Measurements from ENCODE around the gene XAGE1B. TPM values are rescaled to one million over a fixed set of nuclear protein-coding genes. Genes with fewer than 3 reads are reported as not detected.
"Not testable (repeated sequence)": the region's sequence is repeated elsewhere in the genome, so short reads cannot be mapped to it uniquely, and the experiment has no call there.

The XAGE1B gene
- total RNA-seq, 1 donor from 2014 or later: not detected

GRCh38 chrX:52544147-52544840 is 27.4 kb upstream of the XAGE1B start:
- no peaks in the 10 kb centered on the region for H3K36me3 Mint-ChIP-seq (ENCODE audit: low read depth)
- no peak overlapping the region for H3K4me3 Mint-ChIP-seq (ENCODE audit: unreplicated experiment)
- TF ChIP-seq CTCF (IDR thresholded peaks at IDR 0.05): no peak
- no peaks in the 10 kb centered on the region for H3K27me3 Mint-ChIP-seq (ENCODE audit: low read depth)
- H3K4me1 Mint-ChIP-seq (ENCODE audit: low read depth): no peaks in the 10 kb centered on the region
- no peaks in the 10 kb centered on the region for H3K9me3 Mint-ChIP-seq (ENCODE audit: low read depth)
- H3K27ac Mint-ChIP-seq (ENCODE audit: unreplicated experiment): no peak overlapping the region
- no peak for DNase-seq (ENCODE audit: low spot score)

GRCh38 chrX:52542311-52542710 is 25.4 kb upstream of the XAGE1B start:
- Mint-ChIP-seq H3K36me3 (ENCODE audit: low read depth) (no peaks in the 10 kb centered on the region), H3K27me3 (ENCODE audit: low read depth) (no peaks in the 10 kb centered on the region), H3K4me3 (ENCODE audit: unreplicated experiment) (no peak overlapping the region), H3K9me3 (ENCODE audit: low read depth) (no peaks in the 10 kb centered on the region), H3K27ac (ENCODE audit: unreplicated experiment) (no peak overlapping the region), H3K4me1 (ENCODE audit: low read depth) (no peaks in the 10 kb centered on the region)
- no peak for DNase-seq (ENCODE audit: low spot score)
- TF ChIP-seq CTCF (IDR thresholded peaks at IDR 0.05): no peak

- H3K27ac Mint-ChIP-seq (ENCODE audit: unreplicated experiment); H3K4me3 Mint-ChIP-seq (ENCODE audit: unreplicated experiment); H3K36me3 Mint-ChIP-seq (ENCODE audit: low read depth); DNase-seq (ENCODE audit: low spot score); H3K9me3 Mint-ChIP-seq (ENCODE audit: low read depth); H3K4me1 Mint-ChIP-seq (ENCODE audit: low read depth); H3K27me3 Mint-ChIP-seq (ENCODE audit: low read depth): not testable (repeated sequence)
Observed at GRCh38 chrX:52541051-52541450, 24.2 kb upstream of the XAGE1B start.

GRCh38 chrX:52516110-52516986 is 515 bp downstream of the XAGE1B start:
- DNase-seq (ENCODE audit: low spot score); H3K36me3 Mint-ChIP-seq (ENCODE audit: low read depth); H3K27ac Mint-ChIP-seq (ENCODE audit: unreplicated experiment); H3K9me3 Mint-ChIP-seq (ENCODE audit: low read depth); H3K4me1 Mint-ChIP-seq (ENCODE audit: low read depth); H3K27me3 Mint-ChIP-seq (ENCODE audit: low read depth); H3K4me3 Mint-ChIP-seq (ENCODE audit: unreplicated experiment): not testable (repeated sequence)

- peaks cover 14% of the 10 kb centered on the region for H3K9me3 Mint-ChIP-seq (ENCODE audit: low read depth)
- DNase-seq (ENCODE audit: low spot score); H3K27me3 Mint-ChIP-seq (ENCODE audit: low read depth); H3K4me1 Mint-ChIP-seq (ENCODE audit: low read depth); H3K36me3 Mint-ChIP-seq (ENCODE audit: low read depth); H3K27ac Mint-ChIP-seq (ENCODE audit: unreplicated experiment); H3K4me3 Mint-ChIP-seq (ENCODE audit: unreplicated experiment): not testable (repeated sequence)
Observed at GRCh38 chrX:52511126-52511525, 5.7 kb downstream of the XAGE1B start.

- Mint-ChIP-seq H3K4me1 (ENCODE audit: low read depth) (no peaks in the 10 kb centered on the region), H3K27me3 (ENCODE audit: low read depth) (no peaks in the 10 kb centered on the region), H3K4me3 (ENCODE audit: unreplicated experiment) (no peak overlapping the region), H3K9me3 (ENCODE audit: low read depth) (peaks cover 19% of the 10 kb centered on the region), H3K36me3 (ENCODE audit: low read depth) (no peaks in the 10 kb centered on the region), H3K27ac (ENCODE audit: unreplicated experiment) (no peak overlapping the region)
- DNase-seq (ENCODE audit: low spot score): no peak
- no peak for TF ChIP-seq CTCF (IDR thresholded peaks at IDR 0.05)
Observed at GRCh38 chrX:52509916-52510315, 6.9 kb downstream of the XAGE1B start.
